GM18858 (cell line): ENCODE data around the gene DNAJB6.

Experiments used
- ATAC-seq: cut with Tn5 transposase; IDR thresholded peaks from one replicate; pipeline ENCODE4 v1.9.1; 2021; ENCODE audit not compliant: unreplicated experiment

Gene DNAJB6

DNA sequence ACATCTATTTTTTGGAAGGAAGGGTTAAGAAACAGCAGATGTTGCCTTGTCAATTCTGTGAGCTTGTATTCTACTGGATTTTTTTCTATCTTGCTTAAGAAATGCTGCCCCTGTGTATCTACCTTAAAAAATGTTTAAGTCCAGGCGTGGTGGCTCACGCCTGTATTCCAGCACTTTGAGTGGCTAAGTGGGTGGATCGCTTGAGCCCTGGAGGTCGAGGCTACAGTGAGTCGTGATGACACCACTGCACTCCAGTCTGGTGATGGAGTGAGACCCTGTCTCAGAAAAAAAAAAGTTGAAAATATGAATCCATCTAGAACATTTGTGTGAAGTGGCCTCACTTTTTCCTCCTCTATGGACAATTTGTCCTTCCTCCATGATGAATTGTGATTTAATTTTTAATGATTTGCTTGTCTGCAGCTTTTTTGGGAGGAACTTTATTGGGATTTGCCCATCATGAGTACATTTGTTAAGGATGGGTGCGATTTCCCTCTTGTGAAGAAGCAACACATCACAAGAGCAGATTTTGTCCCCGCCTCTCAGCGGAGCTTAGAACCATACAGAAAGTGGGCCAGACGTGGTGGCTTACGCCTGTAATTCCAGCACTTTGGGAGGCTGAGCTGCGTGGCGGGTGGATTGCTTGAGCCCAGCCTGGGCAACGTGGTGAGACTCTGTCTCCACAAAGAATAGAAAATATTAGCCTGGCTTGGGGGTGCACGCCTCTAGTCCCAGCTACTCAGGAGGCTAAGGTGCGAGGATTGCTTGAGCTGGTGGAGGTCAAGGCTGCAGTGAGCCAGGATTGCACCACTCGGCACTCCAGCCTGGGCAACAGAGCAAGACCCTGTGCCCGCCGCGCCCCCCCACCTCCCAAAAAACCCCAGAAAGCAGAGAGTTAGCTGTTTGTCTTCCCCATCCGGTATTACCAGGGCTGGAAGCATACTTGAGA is 57.7 kb downstream of the DNAJB6 start:
- no peak for ATAC-seq

DNA sequence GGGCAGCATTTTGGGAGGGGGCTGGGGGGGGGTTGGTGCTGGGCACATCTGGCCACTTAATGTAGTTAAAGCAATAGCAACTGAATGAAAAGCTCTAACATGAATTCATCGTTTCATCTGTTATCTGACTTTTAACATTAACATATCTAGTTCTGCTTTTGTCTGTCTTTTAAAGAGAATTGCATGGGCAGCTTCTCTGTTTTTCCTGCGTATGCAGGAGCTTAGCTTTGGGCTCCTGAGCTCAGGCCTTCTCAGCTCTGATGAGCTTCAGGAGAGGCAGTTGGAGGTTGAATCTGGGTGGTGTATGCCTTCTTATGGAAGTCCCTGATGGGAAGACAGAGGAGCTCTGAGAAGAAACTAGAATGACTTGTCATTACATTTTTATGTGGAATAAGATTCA is 58.4 kb downstream of the DNAJB6 start:
- no peak for ATAC-seq

DNA sequence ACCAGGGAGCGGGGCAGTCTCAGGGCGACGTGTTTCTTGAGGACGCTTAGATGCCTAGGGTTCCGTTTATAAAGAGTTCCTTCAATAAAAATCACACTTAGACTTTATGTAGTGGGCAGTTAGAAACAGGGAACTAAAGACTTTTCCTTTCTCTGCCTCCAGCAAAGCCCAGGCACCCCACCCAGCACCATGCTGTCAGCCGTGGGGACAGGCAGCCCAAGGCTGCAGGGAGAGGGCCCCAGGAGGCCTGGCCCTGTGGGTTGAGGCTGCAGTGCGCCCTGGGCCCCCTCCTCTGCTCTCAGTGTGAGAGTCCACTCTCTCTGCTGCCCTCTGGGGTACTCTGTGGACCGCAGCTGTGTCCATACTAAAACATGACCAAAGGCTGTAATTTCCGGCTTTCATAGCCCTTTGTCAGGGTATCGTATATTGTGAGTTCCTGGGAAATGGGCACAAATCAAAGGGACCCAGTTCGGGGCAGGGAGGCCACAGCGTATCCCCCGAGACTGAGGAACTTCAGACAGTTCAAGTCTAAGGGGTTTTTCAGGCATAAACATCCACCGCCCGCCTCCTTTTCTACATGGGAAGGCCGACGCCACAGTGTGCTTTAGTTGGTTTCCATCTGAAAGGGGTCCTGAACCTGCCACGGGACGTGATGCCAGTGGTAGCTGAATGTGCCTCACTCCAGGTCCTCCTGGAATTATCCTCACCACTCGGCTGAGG is 59.7 kb downstream of the DNAJB6 start:
- ATAC-seq, result no peak

DNA sequence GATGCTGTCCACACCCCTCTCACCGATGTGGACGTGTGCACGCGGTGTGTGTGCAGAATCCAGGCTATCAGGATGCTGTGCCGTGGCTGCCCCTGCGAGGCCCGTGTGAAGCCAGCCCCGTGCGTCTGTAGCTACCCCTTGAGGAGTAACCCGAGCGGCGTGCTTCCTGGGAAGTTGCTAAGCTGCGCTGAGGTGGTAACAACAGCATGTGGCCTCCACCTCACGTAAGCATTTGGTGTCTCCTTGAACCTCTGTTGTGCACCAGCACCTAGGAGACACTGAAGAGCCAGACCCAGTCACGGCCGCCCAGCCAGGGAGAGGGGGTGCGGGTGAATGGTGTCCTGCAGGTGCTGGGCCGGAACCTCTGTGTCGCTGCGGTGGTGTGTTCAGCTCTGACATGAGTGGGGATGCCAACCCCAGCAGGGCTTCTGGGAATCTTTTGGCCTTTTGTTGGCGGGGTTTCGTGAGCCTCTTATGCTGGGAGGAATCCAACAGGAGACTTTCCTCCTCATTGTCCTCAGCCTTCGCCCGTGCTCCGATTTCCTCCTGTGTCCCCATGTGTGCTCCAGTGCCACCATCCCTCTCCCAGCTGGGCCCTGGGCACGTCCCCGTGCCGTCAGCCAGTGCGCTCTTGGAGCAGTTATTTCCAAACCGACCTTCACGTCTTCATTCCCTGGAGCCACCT is 60.4 kb downstream of the DNAJB6 start:
- ATAC-seq, result no peak

DNA sequence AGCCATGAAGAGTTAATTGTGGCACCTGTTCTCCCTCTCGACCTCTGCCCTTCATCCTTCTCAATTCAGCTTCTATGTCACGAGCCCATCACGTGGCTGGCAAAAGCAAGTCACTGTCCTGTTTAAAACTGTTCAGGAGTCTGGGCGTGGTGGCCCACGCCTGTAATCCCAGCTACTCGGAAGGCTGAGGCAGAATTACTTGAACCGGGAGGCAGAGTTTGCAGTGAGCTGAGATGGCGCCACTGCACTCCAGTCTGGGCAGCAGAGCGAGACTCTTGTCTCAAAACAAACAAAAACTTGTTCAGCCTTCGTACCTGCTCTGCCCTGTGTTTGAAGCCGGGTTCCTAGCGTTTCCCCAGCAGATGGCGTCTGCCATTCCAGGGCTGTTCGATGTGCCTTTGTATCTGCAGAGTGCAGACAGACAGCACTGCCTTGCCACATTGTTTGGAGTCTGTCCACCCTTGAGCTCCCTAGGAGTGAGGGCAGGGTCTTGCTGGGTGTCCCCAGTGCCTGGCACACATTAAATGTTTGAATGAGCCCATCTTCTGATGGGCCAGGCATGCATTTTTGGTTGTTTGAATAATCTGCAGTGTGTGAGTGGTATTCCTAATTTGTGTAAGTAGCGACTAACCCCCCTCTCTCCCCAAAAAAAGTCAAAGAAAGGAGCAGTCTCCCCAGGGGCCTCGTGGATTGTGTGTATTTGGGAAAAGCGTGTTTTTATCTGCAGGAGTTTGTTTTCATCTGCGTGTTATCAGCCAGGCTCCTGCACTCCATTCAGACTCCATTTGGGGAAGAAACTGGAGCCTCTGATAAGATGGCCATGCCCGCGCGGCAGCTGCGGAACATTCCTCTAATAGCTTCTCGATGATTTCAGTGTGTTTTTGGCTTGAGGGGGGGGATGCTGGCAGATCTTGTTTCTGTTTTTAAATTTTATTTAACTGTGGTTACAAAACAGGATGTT is 61.2 kb downstream of the DNAJB6 start:
- ATAC-seq, result no peak

DNA sequence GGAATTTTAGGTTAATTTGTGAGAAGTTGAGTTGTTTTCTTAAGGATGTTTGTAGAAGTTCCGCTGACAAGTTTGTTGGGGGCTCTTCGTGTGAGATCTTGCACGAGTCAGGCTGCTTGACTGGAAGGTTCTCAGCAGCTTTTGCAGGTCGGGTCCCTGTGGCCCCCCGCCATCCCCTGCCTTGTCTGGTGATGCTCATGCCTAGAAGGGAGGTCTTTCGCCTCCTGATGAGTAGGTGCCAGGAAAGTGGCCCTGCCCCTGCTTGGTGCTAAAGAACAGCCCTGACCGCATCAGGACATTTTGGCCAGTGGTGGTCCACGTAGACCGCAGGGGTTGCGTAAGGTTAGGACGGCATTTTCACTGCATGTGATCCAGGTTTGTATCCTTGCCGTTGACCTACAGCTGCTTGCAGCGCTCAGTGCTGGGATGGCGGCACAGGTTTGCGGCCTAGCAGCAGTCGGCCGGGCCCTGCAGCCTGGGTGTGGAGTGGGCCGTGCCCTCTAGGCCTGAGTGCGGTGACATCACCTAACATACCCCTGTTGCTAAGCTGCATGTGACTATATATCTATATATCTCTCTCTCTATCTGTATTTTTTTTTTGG is 62.4 kb downstream of the DNAJB6 start:
- ATAC-seq, result no peak

DNA sequence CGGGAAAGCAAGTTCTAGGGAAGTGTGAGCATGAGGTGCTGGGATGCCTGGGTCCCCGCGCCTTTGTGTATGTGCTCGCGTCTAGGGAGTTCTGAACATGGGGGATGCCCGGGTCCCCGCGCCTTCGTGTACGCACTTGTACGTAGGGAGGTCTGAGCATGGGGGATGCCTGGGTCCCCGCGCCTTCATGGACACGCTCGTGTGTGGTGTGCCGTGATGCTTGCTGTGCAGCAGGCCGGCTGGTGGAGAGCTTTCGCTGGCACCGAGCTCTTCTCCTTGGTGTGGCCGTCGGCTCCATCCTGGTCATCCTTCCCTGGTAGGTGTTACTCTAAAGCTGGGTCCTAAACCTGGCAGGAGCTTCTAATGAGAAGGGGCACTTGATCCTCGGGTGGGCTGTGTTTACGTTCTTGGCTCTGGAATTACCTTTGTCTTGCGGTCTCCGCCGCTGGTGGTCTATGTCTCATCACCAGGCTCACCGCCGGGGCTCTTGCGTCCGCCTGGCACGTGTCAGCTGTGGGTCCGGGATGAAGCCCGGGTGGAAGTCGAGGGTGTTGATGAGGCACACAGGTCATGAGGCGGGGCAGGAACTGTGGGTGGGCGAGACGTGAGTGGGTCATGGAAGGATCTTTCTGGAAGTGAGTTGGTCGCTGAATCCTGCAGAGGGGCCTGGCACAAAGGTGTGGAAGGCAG is 63.5 kb downstream of the DNAJB6 start:
- no peak for ATAC-seq

DNA sequence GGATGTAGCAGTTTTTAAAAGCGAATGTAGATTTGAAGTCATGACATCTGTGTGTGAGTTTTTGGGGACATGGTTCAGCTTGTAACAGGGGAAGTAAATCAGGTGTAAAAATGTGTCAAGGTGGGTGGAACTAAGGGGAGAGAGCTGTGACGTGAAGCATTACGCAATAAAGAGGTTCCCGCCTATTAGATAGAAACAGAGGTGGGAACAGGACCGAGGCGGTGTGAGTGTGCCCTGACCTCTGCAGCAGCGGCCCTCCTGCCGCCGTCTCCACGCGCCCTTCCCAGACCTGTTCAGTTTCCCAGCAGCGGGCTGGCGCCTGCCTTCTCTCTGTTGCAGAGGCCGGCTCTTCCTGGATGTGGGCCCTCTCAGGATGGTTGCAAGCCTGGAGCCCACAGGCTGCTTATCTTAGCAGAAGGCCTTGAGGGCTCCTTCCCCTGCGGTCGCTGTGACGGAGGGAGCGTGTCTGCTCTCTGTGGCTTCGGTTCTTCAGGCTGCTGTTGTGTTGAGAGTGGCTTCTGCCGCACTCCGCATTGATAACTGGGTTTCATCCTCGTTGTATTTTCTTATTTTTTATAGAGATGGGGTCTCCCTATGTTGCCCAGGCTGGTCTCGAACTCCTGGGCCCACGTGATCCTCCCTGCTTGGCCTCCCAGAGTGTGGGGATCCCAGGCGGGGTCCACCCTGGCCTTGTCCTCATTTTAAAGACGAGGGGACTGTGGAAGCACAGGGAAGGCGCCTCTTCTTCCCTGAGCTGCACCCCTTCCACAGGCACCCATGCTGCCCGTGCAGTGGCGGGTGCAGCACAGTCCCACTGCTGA is 65.0 kb downstream of the DNAJB6 start:
- ATAC-seq, result no peak

DNA sequence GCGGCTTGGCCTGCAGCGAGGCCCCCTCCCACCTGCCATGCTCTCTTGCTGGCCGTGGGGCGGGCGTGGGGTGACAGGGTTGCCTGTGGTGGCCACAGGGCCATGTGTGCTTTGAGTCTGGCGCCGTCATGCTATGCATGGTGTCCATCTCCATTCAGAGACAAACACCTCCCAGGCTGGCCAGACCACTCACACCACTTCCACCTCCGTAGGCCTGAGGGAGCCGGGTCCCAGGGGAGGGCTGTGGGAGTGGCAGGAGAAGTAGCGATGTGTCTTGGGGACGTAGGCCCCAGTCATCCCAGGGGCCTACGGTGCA is 65.5 kb downstream of the DNAJB6 start:
- ATAC-seq, result no peak

DNA sequence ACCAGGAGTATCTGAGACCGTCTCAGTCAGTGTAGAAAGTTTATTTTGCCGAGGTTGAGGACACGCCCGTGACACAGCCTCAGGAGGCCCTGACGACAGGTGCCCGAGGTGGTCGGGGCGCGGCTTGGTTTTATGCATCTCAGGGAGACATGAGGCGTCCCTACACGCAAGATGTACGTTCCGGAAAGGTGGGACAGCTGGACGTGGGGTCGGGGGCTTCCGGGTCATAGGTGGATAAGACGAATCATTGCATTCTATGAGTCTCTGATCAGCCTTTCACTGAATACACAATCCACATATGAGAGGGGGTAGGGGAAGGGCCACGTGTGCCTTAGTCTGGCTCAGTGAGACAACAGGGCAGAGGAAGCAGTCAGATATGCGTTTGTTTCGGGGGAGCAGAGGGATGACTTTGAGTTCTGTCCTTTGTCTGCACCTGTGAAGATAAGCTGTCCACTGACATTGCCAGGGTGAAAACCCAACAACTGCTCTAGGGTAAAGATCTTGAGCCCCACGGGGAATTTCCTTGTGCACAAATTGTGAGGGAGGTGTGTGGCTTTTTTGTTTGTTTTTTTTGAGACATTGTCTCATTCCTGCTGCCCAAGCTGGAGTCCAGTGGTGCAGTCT is 66.2 kb downstream of the DNAJB6 start:
- ATAC-seq, result no peak

DNA sequence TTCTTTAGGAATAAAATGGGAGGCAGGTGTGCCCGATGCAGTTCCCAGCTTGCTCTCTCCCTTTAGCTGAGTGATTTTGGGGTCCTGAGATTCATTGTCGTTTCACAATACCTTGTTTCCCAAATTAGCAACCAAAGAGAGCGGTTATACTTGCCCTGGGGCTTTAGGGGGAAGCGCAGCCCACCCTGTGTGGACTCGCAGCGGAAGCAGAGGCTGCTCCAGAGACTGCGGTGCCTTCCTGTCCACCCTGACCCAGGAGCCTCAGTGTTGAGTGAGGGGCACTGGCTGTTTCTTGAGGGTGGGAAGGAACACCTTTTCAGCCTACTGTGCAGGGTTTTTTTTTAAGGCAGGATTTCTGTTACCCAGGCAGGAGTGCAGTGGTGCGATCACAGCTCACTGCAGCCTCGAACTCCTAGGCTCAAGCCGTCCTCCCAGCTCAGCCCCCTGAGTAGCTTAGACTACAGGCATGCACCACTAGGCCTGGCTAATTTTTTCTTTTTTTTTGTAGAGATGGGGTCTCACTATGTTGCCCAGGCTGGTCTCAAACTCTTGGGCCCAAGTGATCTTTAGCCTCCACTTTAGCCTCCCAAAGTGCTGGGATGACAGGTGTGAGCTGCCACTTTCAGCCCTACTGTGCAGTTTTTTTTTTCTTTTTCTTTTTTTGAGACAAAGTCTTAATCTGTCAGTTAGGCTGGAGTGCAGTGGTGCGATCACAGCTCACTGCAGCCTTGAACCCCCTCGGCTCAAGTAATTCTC is 67.0 kb downstream of the DNAJB6 start:
- ATAC-seq, result no peak

DNA sequence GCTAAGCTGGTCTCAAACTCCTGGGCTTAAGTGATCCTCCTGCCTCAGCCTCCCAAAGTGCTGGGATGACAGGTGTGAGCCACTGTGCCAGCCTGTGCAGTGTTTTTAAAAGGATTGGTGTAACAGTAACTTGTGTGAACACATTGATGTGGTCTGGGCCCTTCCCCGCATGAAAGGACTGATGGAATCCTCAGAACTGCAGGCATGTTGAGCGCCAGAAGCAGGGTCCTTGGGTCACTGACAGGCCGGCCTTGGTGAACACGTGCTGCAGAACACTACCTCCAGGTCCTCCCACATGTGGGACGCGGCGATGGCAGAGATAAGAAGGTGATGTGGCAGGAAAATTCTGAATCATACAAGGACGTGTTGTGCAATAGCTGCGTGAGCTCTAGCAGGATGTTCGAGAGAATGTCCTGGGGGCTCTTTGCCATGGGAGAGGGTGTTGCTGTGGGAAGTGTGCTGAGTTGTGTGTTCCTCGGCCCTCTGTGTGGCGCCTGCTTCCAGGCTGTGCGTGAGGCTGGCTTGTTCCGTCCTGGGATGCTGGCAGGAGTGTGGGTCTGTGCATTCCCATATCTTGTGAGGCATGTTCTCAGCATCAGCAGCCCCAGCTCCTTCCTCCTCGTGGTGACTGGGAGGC is 68.2 kb downstream of the DNAJB6 start:
- ATAC-seq, result no peak

DNA sequence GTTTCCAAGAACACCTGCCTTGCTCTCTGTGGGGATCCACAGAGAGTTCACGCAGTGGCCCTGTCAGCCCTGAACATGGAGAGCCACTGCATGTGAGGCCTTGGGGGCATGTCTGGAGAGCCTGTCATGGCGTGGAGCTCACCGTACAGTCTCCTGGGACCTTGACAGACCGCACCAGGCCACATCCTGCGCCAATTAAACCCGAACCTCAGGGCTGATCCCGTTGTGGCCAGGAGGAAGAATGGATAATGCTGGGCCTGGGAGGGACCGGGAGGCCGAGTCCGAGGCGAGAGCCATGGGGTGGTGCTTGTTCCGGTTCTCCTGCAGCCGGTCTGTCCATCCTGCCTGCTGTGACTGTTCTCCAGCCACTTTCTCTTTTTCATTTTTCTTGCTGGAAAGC is 68.7 kb downstream of the DNAJB6 start:
- no peak for ATAC-seq

DNA sequence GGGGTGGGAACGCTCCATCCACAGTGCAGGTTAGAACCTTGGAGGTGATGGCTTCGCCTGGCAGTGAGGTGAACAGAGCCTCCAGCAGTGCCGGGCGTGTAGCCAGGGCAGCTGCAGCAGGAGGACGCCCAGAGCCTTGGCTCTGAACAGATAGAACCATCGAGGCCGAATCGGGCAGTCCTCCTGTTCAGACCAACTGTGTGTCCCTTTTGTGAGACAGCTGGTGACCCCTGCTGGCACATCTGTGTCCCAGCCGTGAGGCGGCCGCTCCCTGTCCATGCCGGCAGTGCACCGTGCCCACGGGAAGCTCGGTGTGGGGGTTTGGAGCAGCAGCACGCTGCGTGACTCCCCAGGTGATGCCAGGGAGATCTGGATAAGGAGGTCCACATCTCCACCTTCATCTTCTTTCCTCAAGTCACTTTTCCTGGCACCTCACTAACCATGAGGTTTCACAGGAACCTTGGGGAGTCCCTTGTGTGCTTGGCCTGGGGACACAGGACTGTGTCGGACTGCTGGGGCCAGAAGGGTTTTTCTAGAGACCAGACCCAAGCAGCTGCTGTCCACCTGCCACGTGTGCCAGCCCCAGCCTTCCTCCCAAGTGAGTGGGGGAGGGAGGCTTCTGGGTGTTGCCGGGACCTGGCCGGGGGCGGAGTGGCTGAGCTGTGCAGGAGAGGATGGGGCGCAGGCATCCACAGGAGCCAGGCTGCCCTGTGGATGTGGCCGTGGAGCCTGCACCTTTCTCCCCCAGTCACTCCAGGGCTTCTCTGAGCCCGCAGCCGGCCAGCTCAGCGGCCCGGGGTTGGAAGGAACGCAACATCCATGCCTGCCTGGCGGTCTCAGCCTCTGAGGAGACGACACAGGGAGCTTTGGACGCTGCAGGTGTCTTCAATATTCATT is 69.4 kb downstream of the DNAJB6 start:
- no peak for ATAC-seq

DNA sequence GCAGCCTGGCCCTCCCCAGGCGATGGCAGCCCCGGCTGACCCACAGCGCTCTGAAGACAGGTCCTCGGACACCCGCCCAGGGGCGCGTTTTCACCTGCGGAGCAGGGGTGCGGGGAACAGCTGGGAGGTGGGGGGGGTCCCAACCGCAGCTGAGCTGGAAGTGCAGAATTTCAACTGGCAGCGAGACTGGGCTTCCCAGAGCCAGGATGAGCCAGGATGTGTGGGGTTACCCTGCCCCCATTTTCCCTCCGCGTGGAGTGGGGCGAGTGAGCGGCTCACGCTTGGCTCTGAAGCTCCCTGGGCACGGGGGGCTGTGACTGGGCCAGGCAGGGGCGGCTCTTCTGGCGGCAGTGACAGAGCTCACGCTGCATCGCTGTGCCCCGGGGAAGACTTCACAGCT is 70.2 kb downstream of the DNAJB6 start:
- no peak for ATAC-seq
